SIG-M5 (cell line): ENCODE results near the gene ZNF92.
"Not testable (repeated sequence)": the region's sequence is repeated elsewhere in the genome, so short reads cannot be mapped to it uniquely, and the experiment has no call there.

Experiments
- DNase-seq: peaks from one replicate; lab custom pipeline; 2025; lab: John Stamatoyannopoulos, UW

ZNF92 gene

GRCh38 chr7:65373608-65374351 is at the start of gene ZNF92:
Gene ZNF92 (plus strand): TSS chr7:65373855. CDS start chr7:65373998, 143 bp downstream.
- peak; percentile 68 for DNase-seq

GRCh38 chr7:65325793-65326432 is 47.7 kb upstream of the ZNF92 start:
- DNase-seq: no peak

GRCh38 chr7:65338346-65338745 is 35.3 kb upstream of the ZNF92 start:
- no peak for DNase-seq

DNA sequence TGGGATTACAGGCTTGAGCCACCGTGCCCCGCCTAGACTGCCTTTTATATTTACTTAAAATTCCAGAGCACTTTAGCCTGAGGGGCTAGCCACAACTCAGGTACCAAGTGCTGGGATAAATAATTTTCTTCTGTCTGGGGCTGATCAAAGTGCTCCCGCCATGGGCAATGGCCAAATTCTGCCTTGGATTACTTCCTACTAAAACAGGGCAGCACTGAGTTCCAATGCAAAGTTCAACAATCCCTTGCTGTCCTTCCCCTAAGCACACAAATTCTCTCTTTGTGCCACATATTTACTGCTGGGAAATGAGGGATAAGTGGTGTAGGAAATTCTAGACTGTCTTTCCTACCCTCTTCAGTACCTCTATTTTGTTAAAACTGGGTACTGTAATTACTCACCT is 34.4 kb upstream of the ZNF92 start:
- DNase-seq: no peak

DNA sequence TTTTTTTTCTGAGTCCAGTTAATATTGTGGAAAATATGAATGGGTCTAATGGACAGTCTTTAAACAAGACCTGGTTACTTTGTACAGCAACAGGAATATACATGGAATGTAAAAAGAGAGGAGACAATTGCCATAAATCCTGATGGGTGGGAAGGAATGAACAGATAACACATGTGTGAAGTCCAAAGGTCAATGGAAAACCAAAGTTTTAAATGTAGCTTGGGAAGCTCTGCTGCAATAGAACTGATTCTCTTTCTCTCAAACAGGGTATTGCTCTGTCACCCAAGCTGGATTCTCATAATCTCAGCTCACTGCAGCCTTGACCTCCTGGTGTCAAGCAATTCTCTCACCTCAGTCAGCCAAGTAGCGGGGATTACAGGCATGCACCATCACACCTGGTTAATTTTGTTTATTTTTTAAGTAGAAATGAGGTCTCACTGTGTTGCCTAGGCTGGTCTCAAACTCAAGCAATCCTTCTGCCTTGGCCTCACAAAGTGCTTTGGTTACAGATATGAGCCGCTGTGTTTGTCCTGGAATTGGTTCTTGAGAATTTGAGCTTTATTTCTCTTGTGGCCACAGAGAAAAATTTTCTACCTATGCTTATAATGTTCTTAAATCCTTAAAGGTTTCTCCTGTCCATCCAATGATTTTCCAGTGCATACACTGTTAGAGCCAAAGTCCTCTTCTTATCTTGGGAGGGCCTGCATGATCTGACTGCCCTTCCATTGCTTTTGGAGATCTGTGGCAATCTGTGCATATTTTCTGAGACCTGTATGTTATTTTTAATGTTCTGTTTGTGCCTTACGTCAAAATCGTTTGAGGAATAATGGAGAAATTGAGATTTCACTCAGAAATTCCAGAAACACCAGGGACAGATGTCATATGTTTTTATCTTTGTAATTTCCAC is 30.7 kb upstream of the ZNF92 start:
- no peak for DNase-seq

GRCh38 chr7:65344541-65344940 is 29.1 kb upstream of the ZNF92 start:
- not testable (repeated sequence) for DNase-seq

GRCh38 chr7:65354263-65354662 is 19.4 kb upstream of the ZNF92 start:
- no peak for DNase-seq

DNA sequence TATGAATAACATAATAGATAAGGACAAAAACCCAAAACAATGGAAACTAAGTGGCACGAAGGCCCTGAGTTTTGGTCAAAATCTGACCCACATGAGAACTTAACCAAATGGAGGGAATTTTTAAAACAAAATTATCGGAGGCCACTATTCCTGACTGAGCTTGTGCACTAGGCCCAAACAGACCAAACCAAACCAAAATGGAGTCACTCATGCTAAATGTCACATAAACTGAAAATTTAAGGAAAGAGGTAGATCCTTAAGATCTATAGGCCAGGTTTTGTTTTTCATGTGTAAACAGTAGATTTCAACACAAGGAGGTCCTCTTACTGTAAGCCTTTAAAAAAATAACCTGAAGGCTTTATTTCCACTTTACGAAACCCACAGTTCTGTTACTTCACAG is 3.8 kb upstream of the ZNF92 start:
- no peak for DNase-seq

DNA sequence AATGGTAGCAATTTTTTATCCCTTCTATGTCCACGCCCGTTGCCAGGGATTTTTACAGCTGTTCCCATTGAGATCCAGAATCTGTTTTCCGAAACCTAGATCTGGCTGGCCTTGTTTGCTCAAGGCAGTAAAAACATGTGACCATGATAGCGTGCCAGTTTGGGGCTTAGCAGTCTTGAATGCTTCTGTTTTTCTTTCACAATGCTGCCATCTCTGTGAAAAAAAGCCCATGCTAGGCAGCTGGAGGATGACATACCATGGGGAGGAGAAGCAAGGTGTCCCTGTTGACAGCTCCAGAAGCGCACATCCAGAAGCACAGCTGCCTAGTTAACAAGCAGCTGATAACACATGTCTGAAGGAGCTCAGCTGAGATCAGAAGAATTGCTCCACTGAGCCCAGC is 2.2 kb upstream of the ZNF92 start:
- DNase-seq: no peak

DNA sequence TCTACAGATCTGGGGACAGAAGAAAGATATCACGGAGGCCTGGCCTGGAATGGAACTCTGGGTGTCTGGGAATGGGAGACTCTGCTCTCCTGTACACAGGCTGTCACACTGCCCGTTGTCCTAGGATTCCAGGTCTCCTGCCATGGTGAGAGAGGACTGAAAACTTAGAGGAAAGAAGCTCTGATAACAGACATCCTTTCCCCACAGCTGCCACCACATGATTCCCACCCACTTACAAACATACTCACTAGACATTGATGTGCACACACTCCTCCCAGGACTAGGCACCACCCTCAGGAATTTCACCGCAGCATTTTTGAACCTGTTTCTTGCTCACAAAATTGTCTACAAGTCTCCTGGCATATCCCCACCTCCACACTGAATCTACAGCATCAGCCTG is 5.7 kb downstream of the ZNF92 start:
- no peak for DNase-seq

DNA sequence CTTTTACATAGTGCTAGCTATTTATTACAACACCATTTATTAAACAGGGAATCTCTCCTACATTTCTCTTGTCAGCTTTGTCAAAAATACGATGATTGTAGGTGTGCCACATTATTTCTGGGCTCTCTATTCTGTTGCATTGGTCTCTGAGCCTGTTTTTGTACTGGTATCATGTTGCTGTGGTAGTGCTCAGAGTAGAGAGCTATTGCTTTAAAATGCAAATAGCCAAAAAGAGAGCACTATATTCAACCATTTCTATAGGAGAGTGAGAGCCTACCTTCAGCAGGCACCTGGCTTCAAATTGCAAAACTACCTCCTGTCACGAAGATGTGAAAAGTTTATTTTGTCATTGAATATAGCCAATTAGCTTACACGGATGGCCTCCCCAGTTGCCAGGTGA is 8.1 kb downstream of the ZNF92 start:
- no peak for DNase-seq

DNA sequence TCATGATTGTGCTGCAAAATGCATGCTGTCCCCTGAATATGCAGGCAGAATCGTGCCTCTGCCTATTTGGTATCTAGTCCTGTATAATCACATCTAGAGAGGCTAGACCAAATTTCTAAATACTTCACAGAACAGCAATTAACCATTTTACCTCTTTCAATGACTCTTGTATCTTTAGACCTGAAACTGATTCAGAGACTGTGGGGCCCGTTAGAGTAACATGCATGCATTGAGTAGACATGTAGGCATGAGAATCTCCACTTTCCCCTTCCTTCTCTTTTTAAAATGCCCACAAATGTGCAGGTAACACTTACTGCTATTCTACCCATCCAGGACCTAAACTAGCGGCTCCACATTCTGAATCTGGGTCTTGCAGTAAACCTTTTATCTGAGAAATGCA is 8.8 kb downstream of the ZNF92 start:
- no peak for DNase-seq

GRCh38 chr7:65387891-65388290 is 14.2 kb downstream of the ZNF92 start:
- no peak for DNase-seq

DNA sequence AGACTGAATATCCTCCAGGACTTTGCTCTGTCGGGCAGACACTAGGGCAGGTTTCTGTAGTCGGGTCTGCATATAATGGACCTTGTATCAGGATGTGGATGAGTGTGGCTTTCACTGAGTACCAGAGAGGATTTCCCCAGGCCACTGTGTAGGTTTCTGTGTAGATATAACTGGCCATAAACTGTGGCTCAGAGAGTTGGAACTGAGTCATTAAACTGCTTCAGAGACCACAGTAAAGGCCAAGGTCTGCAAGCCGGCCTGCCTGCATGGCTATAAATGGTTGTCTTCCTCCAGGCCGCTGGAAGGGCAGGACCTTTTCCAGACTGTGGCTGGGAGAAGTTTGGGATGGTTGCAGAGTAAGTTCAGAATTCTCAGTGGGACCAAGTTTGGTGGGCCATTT is 16.9 kb downstream of the ZNF92 start:
- DNase-seq: no peak

- DNase-seq: no peak
Observed at GRCh38 chr7:65397730-65398142, 24.1 kb downstream of the ZNF92 start.

DNA sequence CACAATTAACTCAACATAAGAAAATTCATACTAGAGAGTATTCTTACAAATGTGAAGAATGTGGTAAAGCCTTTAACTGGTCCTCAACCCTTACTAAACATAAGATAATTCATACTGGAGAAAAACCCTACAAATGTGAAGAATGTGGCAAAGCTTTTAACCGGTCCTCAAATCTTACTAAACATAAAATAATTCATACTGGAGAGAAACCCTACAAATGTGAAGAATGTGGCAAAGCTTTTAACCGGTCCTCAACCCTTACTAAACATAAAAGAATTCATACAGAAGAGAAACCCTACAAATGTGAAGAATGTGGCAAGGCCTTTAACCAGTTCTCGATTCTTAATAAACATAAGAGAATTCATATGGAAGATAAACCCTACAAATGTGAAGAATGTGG is 25.0 kb downstream of the ZNF92 start:
- DNase-seq: not testable (repeated sequence)

DNA sequence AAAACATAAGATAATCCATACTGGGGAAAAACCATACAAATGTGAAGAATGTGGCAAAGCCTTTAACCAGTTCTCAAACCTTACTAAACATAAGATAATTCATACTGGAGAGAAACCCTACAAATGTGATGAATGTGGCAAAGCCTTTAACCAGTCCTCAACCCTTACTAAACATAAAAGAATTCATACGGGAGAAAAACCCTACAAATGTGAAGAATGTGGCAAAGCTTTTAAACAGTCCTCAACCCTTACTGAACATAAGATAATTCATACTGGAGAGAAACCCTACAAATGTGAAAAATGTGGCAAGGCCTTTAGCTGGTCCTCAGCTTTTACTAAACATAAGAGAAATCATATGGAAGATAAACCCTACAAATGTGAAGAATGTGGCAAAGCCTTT is 25.4 kb downstream of the ZNF92 start:
- not testable (repeated sequence) for DNase-seq

DNA sequence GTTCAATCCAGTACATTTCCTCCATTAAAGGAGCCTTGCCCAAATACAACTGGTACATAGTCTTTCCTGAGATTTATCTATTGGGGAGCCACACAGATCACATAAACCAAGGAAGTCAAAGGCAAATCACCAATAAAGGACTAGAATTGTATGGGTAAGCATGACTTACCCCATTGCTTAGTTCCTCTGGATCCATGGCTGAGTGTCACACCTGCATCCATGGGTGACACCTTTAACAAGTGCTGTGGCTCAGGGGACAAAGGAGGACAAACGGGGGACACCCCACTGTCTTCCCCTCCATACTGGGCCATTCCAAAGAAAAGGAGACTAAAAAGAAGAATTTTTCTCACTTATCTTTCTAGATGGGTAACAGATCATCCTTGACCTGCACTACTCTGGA is 30.4 kb downstream of the ZNF92 start:
- DNase-seq: no peak

- DNase-seq: not testable (repeated sequence)
Observed at GRCh38 chr7:65406706-65407105, 33.1 kb downstream of the ZNF92 start.

- no peak for DNase-seq
Observed at GRCh38 chr7:65409363-65409762, 35.7 kb downstream of the ZNF92 start.

GRCh38 chr7:65411249-65411648 is 37.6 kb downstream of the ZNF92 start:
- DNase-seq: no peak

- DNase-seq: no peak
Observed at GRCh38 chr7:65422670-65423069, 49.0 kb downstream of the ZNF92 start.

DNA sequence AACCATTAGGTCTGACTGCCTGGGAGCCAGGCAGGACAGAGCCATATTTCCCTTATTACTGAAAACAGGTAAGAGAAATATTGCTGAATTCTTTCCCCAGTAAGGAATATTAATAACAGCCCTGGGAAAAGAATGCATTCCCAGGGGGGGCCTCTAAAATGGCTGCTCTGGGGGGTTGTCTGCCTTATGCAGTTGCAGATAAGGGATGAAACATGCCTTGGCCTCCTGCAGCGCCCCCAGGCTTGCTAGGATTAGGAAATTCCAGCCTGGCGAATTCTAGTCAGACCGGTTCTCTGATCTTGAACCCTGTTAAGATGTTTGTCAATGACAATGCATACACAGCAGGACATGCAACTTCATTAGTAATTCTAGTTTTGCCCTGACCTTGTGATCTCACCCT is 49.6 kb downstream of the ZNF92 start:
- not testable (repeated sequence) for DNase-seq
